Dermis microvascular lymphatic vessel endothelial cell (primary cell): ENCODE measurements around the gene SMIM14. TPM values are rescaled to one million over a fixed set of nuclear protein-coding genes. Genes with fewer than 3 reads are reported as not detected.
"Not testable (repeated sequence)": the region's sequence is repeated elsewhere in the genome, so short reads cannot be mapped to it uniquely, and the experiment has no call there.

Experiments
- DNase-seq, 2 donors: peaks; one replicate each; pipeline versions ENCODE4 v3.0.0 to v3.0.0-alpha.2; 2010; ENCODE audit warnings: low read depth in 2 of 2
- total RNA-seq: library from RNA; depleted of rRNA; stranded (reverse); fragments of >200 nt; gene quantifications from 2 replicates; pipeline ENCODE4 v1.2.1, GENCODE V29; 2014

Gene SMIM14
- 13.5 and 20.0 TPM in 2 replicates for total RNA-seq

GRCh38 chr4:39638354-39639239, at the start of gene SMIM14:
SMIM14 (minus strand) TSS chr4:39638865; CDS start chr4:39605145, 33,720 bp downstream.
- DNase-seq, result peak; percentile 91 to 99

- no peak for DNase-seq
Observed at GRCh38 chr4:39687014-39687413, 48.3 kb upstream of the SMIM14 start.

GRCh38 chr4:39685990-39686389, 47.3 kb upstream of the SMIM14 start:
- no peak for DNase-seq

GRCh38 chr4:39682138-39682537, 43.5 kb upstream of the SMIM14 start:
- DNase-seq, result no peak

GRCh38 chr4:39681003-39681402, 42.3 kb upstream of the SMIM14 start:
- not testable (repeated sequence) for DNase-seq

GRCh38 chr4:39675681-39676080, 37.0 kb upstream of the SMIM14 start:
- DNase-seq, result not testable (repeated sequence)

- DNase-seq, result not testable (repeated sequence)
Observed at GRCh38 chr4:39670296-39670695, 31.6 kb upstream of the SMIM14 start.

- DNase-seq, result no peak
Observed at GRCh38 chr4:39668887-39669286, 30.2 kb upstream of the SMIM14 start.

GRCh38 chr4:39667706-39668105, 29.0 kb upstream of the SMIM14 start:
- DNase-seq, result no peak

GRCh38 chr4:39664828-39665731, 26.4 kb upstream of the SMIM14 start:
- peak; percentile 1 to 3 for DNase-seq

GRCh38 chr4:39662683-39663082, 24.0 kb upstream of the SMIM14 start:
- no peak for DNase-seq

GRCh38 chr4:39660757-39661156, 22.1 kb upstream of the SMIM14 start:
- no peak for DNase-seq

- no peak for DNase-seq
Observed at GRCh38 chr4:39660045-39660444, 21.4 kb upstream of the SMIM14 start.

GRCh38 chr4:39658756-39659155, 20.1 kb upstream of the SMIM14 start:
- peak in 1 of 2 donors; percentile 5 for DNase-seq

- DNase-seq, result no peak
Observed at GRCh38 chr4:39657465-39657864, 18.8 kb upstream of the SMIM14 start.

GRCh38 chr4:39656638-39657037, 18.0 kb upstream of the SMIM14 start:
- not testable (repeated sequence) for DNase-seq

- DNase-seq, result no peak
Observed at GRCh38 chr4:39655876-39656275, 17.2 kb upstream of the SMIM14 start.

- DNase-seq, result no peak
Observed at GRCh38 chr4:39655211-39655610, 16.5 kb upstream of the SMIM14 start.

GRCh38 chr4:39651586-39651985, 12.9 kb upstream of the SMIM14 start:
- not testable (repeated sequence) for DNase-seq

- DNase-seq, result no peak
Observed at GRCh38 chr4:39649639-39650265, 11.1 kb upstream of the SMIM14 start.

GRCh38 chr4:39648827-39649558, 10.3 kb upstream of the SMIM14 start:
- no peak for DNase-seq
